Measurements from ENCODE around the gene ATP2A3.
A peak's percentile ranks its signal among the peaks of the same experiment; 100 is the strongest.
"Not testable (repeated sequence)": the region's sequence is repeated elsewhere in the genome, so short reads cannot be mapped to it uniquely, and the experiment has no call there.

Gene ATP2A3

DNA sequence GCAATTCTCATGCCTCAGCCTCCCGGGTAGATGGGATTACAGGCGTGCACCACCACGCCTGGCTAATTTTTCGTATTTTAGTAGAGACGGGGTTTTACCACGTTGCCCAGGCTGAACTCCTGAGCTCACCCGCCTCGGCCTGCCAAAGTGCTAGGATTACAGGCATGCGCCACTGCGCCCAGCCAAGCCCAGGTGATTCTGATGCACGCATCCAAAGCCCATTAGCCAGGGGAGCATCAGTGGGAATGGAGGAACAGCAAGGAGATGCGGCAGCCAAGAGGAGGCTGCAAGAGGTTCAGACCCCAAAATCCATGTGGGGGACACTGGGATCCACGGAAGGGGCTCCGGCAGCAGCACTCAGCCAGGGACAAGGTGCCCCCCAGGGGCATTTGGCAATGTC, 12.1 kb downstream of the ATP2A3 start:
- DNase-seq = no peak

DNA sequence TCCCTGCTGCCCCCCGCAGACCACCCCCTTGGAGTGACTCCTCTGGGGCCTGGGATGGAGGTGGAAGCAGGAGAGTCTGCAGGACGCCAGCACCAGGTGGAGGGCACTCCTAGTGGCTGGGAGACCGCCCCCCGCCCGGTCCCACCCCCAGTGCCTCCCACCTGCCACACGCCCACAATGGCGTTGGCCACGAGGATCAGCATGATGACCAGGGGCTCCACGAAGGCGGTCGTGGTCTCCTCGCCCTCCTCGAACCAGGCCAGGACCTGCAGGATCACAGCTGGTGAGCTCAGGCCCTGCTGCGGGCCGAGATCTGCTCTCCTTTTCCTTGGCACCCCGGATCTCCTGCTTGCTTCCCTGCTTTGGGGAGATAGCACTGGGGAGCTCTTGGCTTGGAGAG, 12.8 kb downstream of the ATP2A3 start:
- DNase-seq = no peak

DNA sequence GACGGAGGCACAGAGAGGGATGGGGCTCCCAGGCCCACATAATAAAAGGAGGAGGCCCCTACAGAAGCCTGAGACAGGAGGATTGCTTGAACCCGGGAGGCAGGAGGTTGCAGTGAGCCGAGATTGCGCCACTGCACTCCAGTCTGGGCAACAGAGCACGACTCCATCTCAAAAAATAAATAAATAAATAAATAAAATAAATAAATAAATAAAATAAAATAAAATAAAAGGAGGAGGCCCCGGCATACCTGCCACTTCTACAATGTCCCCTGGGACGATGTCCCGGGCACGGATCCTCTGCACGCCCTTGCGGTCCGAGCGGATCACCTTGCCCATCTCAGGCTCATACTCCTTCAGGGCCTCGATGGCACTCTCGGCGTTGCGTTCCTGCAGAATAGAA, 13.2 kb downstream of the ATP2A3 start:
- DNase-seq = no peak

DNA sequence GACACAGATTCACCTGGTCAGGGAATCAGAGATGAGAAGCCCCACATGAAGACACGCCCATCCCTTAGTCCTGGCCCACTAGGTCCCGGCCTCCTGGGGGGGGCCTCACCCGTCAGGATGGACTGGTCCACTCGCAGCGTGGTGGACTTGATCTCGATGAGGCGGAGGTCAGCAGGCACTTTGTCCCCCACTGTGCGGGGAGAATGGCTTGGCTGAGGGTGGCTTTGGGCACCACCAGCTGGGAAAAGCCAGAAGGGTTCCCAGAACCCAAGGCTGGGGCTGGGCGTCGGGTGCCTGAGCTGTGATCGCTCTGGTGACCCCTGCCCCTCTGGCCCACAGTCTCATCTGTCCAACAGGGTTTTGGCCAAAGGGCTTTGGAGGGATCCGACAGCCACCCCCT, 13.7 kb downstream of the ATP2A3 start:
- DNase-seq = no peak

DNA sequence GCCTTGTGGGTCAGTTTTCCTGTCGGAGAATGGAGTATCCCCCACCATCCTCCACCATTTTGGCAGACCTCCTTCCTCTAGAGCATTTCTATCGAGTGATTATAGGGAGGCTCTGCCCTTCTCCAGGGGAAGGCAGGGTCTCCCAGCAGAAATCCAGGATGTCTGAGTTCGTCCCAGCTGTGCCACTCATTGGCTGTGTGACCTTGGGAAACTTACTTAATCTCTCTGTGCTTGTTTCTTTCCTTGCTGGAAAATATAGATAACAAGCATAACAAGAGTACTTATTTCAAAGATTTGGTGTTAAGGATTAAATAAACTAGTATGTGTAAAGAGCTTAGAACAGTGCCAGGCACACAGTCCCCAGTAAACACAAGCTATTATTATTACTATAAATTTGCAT, 14.8 kb downstream of the ATP2A3 start:
- no peak for DNase-seq

DNA sequence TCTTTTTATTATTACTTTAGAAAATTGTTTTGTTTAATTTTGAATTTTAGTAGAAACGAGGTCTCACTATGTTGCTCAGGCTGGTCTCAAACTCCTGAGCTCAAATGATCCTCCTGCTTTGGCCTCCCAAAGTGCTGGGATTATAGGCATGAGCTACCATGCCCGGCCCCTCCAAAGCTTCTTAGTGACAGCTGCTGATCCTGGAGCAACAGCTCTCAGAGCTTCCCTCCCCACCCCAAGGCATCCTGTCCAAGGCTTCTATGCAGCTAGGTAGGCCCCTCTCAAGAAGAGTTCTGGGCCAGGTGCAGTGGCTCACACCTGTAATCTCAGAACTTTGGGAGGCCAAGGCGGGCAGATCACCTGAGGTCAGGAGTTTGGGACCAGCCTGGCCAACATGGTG, 15.7 kb downstream of the ATP2A3 start:
- DNase-seq = not testable (repeated sequence)

DNA sequence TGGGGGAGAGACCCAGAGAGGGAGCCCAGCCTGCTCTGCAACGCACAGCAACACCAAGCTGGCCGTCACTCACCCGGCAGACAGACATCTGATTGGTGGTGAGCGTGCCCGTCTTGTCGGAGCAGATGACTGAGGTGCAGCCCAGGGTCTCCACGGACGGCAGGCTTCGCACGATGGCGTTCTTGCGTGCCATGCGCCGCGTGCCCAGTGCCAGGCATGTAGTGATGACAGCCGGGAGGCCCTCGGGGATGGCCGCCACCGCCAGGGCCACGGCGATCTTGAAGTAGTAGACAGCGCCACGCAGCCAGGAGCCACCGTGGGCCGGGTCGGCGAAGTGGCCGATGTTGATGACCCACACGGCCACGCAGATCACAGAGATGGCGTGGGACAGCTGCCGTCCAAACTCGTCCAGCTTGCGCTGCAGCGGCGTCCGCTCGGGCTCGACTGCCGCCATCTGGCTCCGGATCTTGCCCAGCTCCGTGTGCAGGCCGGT, 16.9 kb downstream of the ATP2A3 start:
- no peak for DNase-seq

DNA sequence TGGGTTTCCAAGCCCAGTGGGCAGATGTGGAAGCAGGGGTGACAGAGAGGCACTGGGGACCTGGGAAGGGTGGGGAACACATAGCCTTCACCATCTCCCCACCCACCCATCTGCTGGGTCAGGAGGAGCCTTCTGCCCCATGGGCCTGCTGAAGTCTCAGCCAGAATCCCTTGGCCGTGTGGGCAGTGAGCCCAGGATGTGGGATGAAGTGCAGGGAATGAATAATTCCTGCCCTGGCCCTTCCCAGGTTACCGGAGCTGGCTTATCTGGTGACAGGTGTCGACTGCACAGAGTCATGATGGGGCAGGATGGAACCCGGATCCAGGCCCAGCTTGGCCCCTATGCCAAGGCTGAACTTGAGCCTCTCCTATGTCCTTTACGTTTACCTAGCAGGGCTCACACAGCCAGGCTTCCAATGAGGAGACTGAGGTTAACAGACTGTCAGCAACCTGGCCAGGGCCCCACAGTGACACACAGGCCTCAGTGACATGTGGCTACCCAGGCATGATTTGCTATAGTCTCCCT, 17.5 kb downstream of the ATP2A3 start:
- no peak for DNase-seq

DNA sequence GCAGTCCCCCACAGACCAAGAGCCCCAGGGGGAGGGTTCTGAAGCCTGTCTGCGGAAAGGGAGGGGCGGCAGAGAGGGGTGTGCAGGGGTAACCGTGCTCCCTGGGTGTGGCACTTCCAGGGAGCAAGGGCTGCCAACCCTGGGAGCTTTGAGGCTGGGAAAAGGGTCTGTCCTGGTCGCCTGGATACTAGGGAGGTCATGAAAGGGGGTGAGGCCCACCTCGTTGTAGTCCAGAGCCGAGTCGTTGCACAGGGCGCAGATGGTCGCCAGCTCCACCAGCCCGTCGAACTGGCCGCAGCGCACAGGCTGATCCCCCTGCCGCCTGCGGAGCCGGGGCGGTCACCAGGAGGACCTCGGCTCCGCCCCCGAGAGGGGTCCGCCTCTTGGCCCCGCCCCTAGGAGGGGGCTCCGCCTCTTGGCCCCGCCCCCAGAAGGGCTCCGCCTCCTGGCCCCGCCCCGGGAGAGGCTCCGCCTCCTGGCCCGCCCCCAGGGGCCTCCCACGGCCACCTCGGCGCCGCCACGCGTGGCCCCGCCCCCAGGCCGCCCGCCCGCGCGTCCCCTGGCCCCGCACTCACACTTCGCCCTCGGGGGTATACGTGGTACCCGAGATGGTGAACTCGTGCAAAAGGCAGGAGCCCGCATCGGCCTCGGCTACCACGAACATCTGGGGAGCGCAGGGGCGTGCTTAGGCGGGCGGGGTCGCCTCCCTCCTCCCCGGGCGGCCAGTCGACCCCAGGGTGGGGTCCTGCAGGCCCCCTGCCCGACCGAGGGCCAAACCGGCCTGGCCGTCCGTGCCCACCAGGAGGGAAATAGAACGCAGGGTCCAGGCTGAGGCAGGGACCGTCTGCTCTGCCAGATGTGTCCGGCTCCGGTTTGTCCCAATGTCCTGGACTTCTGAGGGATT, 19.5 kb downstream of the ATP2A3 start:
- DNase-seq = no peak

DNA sequence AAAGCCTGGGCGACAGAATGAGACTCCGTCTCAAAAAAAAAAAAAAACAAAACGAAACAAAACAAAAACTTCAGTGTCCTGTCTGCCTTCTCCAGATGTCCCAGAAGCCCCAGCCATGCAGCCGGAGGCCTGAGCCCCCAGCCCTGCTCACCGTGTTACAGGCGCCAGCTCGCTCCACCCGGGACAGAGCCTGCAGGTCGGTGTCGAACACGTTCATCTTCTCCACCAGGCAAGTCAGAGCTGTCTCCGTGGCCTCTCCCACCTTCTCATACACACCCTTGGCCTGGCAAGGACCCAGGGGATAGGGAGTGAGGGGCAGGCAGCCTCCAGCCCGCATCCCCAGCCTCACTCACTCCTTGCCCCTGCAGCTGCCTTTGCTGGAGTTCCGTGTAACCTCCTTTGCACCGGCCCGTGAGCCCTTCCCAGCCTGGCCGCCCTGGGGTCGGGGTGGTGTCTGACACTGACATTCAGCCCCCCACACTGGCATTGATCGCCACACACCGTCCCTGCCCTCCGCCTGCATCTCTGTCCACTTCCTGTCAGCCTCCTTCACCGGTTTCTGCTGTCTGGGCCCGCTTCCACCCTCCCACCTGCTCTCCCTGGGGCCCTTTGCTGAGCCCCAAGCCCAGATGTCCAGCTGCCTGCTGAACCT, 20.9 kb downstream of the ATP2A3 start:
- DNase-seq = no peak

DNA sequence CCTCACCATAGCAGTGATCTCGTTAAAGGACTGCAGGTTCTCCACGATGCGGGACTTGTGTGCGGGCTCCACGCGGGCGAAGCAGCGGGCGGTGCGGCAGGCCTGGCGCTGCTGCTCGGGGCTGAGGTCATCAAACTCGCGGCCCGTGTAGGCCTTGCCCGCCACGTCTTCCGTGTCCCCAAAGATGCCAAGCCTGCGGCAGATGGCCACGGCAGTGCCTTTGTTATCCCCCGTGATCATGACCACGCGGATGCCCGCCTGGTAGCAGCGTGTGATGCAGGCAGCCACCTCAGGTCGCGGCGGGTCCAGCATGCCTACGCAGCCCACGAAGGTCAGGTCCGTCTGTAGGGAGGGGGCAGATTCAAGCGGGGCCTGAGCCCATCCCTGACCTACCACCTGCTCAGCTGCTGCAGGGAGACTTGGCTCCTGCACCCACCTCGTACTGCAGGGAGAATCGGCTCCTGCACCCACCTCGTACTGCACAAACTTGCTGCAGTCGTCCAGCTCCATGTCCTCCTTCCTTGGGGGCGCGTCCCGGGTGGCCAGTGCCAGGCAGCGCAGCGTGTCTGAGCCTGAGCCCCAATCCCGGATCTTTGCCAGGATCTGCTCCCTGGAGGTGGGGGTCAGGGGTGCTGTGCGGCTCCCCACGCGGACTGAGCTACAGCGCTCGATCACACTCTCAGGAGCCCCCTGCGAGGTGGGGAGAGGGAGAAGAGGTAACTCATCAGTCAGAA, 23.1 kb downstream of the ATP2A3 start:
- DNase-seq = no peak

DNA sequence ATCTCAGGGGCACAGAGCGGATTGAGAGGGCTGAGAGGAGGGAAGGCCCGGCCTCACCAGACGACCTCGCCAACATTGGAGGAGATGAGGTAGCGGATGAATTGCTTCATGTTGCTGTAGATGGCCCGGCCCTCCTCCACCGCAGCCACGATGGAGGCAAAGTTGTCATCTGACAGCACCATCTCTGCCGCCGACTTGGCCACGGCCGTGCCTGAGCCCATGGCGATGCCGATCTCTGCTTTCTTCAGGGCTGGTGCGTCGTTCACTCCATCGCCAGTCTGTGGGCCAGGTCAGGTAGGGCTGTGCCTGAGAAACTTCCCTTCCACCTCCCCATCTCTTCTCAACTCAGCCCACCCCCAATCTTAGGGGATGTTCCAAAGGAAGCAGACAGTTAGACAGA, 26.9 kb downstream of the ATP2A3 start:
- DNase-seq = no peak

DNA sequence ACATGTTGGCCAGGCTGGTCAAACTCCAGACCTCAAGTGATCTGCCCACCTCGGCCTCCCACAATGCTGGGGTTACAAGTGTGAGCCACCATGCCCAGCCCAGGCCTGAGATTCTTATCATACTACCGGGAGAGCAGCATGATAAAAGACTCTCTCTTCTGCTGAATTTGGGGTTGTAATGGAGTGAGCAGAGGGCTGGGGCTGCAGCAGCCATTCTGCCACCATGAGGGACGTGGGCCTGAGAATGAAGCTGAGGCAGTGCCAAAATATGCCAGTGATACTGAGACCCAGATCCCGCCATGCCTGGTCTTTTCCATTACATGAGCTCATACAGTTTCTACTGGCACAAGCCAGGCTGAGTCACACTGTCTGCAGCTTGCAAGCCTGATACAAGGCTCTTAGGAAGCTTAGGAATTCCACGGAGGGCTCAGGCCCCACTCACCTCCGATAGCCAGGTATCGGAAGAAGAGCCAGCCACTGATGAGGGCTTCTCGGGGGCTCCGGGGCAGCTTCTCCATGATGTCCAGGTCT, 28.3 kb downstream of the ATP2A3 start:
- DNase-seq = no peak

DNA sequence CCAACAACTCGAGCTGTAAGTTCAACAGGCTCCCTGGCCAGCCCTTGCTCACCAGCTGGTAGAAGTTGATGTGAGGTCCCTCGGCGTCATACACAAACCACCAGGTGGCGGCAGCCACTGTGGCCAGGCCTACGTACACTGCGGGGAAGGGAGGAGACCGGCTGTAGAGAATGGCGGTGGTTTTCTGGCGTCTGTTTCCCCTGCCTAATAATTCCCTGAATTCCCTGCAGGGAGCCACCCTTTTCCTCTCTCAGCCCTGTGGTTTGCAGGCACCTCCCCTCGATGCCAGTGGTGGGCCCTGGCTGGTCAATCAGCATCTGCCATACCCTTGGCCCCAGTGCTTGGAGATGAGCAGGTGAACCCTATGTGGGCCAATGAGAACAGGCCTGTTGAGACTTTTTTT, 29.1 kb downstream of the ATP2A3 start:
- DNase-seq = peak; percentile 54

DNA sequence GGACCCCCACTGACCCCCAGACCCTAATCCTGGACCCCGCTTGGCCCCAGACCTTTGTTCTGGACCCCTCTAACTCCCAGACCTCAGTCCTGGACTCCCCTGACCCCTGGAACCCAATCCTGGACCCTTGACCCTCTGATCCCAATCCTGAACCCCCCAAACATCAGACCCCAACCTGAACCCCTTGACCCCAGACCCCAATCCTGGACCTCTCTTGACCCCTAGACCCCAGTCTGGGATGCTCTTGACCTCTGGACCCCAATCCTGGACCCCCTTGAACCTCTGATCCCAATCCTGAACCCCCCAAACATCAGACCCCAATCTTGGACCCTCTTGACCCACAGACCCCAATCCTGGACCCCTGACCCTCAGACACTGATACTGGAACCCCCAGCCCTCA, 34.5 kb downstream of the ATP2A3 start:
- DNase-seq = no peak

DNA sequence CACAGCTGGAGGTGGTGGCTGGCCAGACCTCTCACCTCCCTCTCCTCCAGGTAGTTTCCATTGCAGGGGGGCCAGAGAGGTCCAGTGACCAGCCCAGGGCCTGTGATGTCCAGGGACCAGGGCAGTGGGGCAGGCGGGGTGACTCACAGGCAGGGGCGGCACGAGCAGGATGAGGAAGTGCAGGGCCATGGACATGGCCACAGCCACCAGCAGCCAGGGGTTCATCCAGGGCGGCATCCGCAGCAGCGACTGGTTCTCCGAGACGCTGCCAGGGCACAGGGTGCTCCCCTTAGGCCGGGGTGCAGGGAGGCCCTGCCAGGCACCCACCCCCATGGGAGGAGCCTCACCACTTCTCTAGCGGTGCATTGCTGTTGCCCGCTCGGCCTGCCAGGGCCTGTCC, 35.1 kb downstream of the ATP2A3 start:
- DNase-seq = no peak

DNA sequence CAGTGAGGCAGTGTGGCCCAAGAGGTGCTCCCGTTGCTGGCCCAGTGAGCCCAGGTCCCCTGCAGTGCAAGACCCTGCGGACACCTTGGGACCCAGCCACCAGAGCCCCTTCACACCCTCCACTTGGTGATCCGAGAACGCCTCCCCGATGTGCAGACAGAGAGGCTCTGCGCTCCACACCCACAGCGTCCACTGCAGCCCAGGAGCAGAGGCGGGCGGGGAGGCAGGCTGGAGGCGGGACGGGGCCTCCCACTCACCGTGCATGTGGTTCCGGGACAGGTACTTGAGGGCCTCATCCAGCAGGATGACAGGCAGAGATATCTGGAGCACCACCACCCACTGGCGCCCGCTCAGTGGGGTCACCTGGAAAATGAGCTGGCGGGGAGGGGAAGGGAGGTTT, 35.8 kb downstream of the ATP2A3 start:
- DNase-seq = no peak

DNA sequence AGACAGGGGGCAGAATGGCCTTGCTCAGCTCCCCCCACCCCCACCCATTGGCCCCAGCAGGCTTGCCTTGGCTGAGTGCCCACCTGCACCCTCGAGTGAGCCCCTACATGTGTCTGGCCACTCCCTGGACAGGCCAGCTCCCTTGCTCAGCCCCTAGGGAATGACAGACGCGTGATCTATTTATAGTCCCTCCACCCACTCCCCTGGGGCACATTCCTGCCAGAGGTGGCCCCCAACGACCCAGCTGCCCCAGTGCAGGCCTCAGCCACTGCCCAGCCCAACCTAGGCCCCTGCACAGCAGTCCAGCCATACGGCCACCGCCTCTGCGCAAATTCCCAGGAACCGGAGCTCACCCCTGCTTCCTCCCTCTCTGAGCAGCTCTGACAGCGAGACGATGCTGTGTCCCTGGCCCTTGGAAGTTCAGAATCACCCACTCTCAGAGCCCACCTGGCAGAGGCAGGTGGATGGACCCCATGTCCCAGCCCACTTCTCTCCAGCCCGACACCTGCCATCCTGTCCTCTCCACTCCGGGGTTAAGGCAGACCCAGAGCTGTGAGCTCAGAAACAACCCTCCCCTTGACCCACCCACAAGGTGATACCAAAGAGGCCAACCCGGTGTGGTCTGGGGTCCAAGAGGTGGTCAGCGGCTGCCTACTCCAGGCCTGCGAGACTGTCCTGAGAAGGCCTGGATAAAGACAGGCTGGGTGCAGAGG, 36.5 kb downstream of the ATP2A3 start:
- no peak for DNase-seq

DNA sequence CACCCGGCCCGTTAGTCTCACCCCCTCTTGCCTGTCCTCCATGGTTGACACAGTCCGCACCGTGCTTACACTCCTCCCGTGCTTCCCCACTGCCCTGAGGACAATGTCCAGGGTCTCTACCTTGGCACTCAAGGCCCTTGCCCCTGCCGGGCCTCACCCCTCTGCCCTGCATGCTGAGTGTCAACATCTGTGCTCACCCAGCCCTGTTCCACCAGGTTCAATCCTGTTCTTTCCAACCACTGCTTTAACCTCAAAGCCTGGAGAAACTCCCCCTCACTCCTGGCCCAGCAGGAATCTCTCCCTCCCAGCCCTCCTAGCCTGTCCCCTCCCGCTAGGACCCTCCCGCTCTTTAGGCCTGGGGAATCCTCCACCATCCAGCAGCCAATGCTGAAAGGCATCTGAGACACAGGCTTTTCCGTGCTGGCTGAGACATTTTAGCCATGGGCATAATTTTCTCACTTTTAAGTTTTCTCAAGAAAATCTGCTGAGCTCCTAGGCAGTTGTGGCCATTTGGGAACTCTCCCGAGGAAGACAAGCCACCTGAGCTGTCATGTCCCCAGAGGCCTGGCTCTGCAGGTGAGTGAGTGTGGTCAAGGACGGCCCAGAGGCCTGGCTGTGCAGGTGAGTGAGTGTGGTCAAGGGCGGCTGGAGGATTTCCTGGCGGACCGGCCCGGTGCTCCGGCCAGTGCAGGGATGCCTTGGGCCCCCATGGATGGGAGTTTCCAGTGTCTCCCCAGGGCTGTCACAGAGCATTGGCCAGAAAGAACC, 37.2 kb downstream of the ATP2A3 start:
- DNase-seq = no peak

DNA sequence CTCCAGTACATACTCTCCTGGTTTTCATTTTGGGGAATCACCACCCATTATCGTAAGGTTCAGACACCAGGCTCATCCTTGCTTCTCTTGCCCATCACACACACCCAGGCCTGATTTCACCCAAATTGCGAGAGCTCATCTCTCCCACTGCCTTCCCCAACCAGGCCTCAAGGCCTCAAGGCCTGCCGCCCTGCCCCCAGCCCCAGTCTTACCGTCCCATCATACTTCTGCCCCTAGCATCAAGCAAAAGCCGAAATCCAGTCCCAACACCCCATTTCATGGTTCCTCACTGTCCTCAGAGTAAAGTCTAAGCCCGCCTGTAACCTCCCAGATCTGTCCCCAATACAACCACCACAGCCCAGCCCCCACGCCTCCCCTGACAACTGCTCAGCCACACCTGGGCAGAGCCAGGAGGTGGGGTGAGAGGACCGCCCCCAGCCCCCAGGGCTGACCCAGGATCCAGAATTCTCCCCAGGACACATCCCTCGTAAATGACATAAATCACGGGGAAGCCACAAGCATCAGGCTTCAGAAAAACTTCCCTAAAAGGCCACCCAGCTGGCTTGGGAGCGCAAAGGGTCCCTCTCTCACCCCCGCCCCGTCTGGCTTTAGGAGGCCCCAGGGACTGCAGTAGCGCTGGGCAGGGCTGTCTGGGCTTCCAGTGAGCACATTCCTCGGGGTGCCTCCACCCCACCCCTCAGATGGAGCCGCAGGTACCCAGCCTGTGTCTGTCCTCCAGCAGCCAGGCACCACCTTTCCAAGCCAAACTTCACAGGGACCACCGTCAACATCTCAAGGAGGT, 38.4 kb downstream of the ATP2A3 start:
- no peak for DNase-seq
